ENCODE data around the gene ZNF598. TPM values are rescaled to one million over a fixed set of nuclear protein-coding genes. Genes with fewer than 3 reads are reported as not detected.
A peak's percentile ranks its signal among the peaks of the same experiment; 100 is the strongest.

ZNF598 gene
- total and polyA plus RNA-seq, 2 donors: 5.7 to 46.2 TPM

DNA sequence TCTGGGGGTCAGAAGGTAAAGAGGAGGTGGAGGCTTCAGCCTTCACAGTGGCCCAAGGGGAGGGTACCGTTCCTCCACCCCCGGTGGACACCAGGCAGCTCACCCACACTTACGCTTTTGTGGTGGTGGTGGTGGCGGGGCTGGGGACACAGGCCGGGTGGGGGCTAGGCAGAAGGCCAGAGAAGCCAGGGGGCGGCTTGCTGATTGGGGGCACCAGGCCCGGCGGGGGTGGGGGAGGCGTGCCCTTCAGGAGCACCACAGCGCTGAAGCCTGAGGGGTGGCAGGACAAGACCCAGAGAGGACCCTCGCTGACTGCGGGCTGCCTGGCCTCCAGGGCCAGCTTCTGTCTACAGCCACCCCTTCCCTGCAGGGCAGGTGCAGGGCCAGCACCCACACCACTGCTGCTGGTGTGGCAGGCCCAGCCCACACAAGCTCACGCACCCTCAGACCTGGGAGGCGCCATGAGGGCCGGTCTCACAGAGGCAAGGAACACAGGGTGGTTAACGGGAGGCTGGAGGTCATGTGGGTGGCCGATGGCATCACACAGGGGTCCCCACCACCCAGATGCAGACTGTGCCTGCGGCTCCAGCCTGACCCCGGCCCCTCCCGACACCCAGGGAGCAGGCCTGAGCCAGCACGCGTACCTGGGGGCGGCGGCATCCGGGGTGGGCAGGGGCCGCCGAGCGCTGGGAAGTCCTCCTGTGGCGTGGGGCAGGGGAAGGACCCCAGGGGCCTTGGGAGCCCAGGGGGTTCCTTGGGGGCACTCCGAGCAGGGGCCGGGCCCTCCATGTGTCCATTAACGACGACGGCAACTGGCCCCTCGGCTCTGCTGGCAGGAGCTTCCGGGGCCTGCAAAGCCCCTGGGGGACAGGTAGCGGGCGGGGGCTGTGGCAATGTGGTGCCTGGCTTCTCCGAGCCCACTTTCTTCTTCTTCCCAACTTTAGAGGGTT lies 10.5 kb downstream of the ZNF598 start:
- H3K27ac ChIP-seq (ENCODE audit: low read depth in 1 of 2, low read length in 1 of 2): no peak overlapping the region
- H3K4me3 ChIP-seq (ENCODE audit: low read length in 2 of 2): no peak overlapping the region
- 98% methylated on average over 39 of the region's 39 CpGs for WGBS
- H3K4me1 ChIP-seq (ENCODE audit: control insufficient read depth in 2 of 2, insufficient read depth in 2 of 2, low read length in 2 of 2): peaks cover 0 to 7% of the 10 kb centered on the region in 2 donors
- no peaks in the 10 kb centered on the region for H3K27me3 ChIP-seq (ENCODE audit: control insufficient read depth in 2 of 2, insufficient read depth in 1 of 2, low read length in 1 of 2)
- H3K36me3 ChIP-seq (ENCODE audit: control insufficient read depth in 2 of 2, insufficient read depth in 2 of 2, low read length in 1 of 2): peaks cover 64 to 69% of the 10 kb centered on the region in 2 donors
- no peak for DNase-seq (ENCODE audit: low read depth in 6 of 9, low spot score in 9 of 9)
- peaks cover 0 to 5% of the 10 kb centered on the region in 2 donors for H3K9me3 ChIP-seq (ENCODE audit: control insufficient read depth in 2 of 2, insufficient read depth in 1 of 2, low read length in 1 of 2)

DNA sequence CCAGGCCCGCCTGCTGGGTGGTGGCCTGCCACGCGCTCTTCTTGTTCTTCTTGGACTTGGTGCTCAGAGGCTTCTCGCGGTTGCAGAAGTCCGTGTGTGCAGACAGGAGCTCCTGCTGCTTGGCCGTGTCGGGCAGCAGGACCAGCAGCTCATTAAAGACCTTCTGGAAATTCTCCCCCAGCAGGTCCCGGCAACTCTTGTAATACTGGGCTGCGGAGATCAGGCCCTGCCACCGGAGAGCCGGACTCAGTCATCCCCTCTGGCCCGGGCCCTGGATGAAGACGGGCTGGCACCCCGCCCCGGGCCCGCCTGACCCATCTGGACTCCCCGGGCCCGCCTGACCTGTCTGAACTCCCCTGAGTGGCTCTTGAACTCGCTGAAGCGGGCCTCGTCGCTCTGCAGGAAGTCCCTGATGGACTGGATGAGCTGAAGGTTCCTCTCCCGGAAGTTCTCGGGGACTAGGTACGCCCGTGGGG lies 11.2 kb downstream of the ZNF598 start:
- Histone ChIP-seq H3K27me3 (ENCODE audit: control insufficient read depth in 2 of 2, insufficient read depth in 1 of 2, low read length in 1 of 2) (peaks cover 0 to 4% of the 10 kb centered on the region in 2 donors), H3K9me3 (ENCODE audit: control insufficient read depth in 2 of 2, insufficient read depth in 1 of 2, low read length in 1 of 2) (no peaks in the 10 kb centered on the region), H3K4me3 (ENCODE audit: low read length in 2 of 2) (no peak overlapping the region), H3K36me3 (ENCODE audit: control insufficient read depth in 2 of 2, insufficient read depth in 2 of 2, low read length in 1 of 2) (peaks cover 60 to 69% of the 10 kb centered on the region in 2 donors), H3K27ac (ENCODE audit: low read depth in 1 of 2, low read length in 1 of 2) (no peak overlapping the region), H3K4me1 (ENCODE audit: control insufficient read depth in 2 of 2, insufficient read depth in 2 of 2, low read length in 2 of 2) (peaks cover 0 to under 1% of the 10 kb centered on the region in 2 donors)
- no peak for DNase-seq (ENCODE audit: low read depth in 6 of 9, low spot score in 9 of 9)
- 98% methylated on average over 27 of the region's 27 CpGs for WGBS

DNA sequence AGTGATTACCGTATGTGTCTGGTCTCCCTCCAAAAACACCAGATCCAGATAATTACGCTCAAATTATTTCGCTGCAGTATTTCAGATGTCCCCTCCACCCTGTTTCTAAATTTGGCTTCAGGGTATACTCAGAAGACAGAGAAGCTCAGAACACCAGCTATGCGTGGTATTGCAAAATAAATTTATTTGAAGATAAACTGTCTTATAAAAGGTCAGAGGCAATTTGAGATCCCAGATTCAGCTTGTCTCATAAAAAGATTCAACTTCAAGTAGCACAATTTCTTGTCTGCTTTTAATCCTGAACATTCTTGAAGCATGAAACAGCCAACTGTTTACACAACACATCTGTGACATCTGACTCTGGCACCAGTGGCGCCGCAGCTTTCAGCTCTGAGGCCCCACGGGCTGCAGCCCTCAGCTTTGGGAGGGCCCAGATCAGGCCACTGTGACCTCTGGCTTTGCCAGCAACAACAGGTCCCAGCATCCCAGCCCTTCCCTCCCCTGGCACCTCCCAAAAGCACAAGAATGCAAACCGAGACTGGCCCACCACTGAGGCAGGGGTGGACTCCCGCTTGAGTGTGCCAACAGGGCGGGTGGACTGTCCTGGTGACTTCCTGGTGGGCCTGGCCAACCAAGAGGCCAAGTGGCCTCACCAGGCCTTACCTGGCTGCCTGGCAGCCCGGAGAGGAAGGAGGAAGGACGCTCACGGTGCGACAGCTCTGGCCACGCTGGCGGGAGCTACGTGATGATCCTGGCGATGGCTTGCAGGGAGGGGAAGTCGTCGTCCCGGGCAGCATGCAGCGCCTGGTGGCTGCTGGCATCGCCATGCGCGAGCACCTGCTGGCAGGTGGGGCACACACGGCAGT lies 11.9 kb downstream of the ZNF598 start:
- Histone ChIP-seq H3K36me3 (ENCODE audit: control insufficient read depth in 2 of 2, insufficient read depth in 2 of 2, low read length in 1 of 2) (peaks cover 53 to 62% of the 10 kb centered on the region in 2 donors), H3K9me3 (ENCODE audit: control insufficient read depth in 2 of 2, insufficient read depth in 1 of 2, low read length in 1 of 2) (peaks cover 0 to 3% of the 10 kb centered on the region in 2 donors), H3K27ac (ENCODE audit: low read depth in 1 of 2, low read length in 1 of 2) (no peak overlapping the region), H3K4me1 (ENCODE audit: control insufficient read depth in 2 of 2, insufficient read depth in 2 of 2, low read length in 2 of 2) (no peaks in the 10 kb centered on the region), H3K4me3 (ENCODE audit: low read length in 2 of 2) (no peak overlapping the region), H3K27me3 (ENCODE audit: control insufficient read depth in 2 of 2, insufficient read depth in 1 of 2, low read length in 1 of 2) (peaks cover 0 to 11% of the 10 kb centered on the region in 2 donors)
- DNase-seq (ENCODE audit: low read depth in 6 of 9, low spot score in 9 of 9): no peak
- 96% methylated on average over 26 of the region's 26 CpGs for WGBS

- peaks cover 13 to 19% of the 10 kb centered on the region in 2 donors for H3K4me1 ChIP-seq (ENCODE audit: control insufficient read depth in 2 of 2, insufficient read depth in 2 of 2, low read length in 2 of 2)
Measured at GRCh38 chr16:1993731-1994131, 15.9 kb downstream of the ZNF598 start.

GRCh38 chr16:1992704-1993317 lies 16.8 kb downstream of the ZNF598 start:
- 60% methylated on average over 50 of the region's 50 CpGs for WGBS
- H3K27ac ChIP-seq (ENCODE audit: low read depth in 1 of 2, low read length in 1 of 2): no peak overlapping the region
- H3K4me3 ChIP-seq (ENCODE audit: low read length in 2 of 2): peak overlapping the region in 1 of 2 donors; percentile 57
- H3K4me1 ChIP-seq (ENCODE audit: control insufficient read depth in 2 of 2, insufficient read depth in 2 of 2, low read length in 2 of 2): peaks cover 13 to 19% of the 10 kb centered on the region in 2 donors
- peaks cover 40 to 54% of the 10 kb centered on the region in 2 donors for H3K27me3 ChIP-seq (ENCODE audit: control insufficient read depth in 2 of 2, insufficient read depth in 1 of 2, low read length in 1 of 2)
- peaks cover 1 to 13% of the 10 kb centered on the region in 2 donors for H3K9me3 ChIP-seq (ENCODE audit: control insufficient read depth in 2 of 2, insufficient read depth in 1 of 2, low read length in 1 of 2)
- no peak for DNase-seq (ENCODE audit: low read depth in 6 of 9, low spot score in 9 of 9)
- peaks cover 8 to 13% of the 10 kb centered on the region in 2 donors for H3K36me3 ChIP-seq (ENCODE audit: control insufficient read depth in 2 of 2, insufficient read depth in 2 of 2, low read length in 1 of 2)

More at GRCh38 chr16:1993731-1994131, 15.9 kb downstream of the ZNF598 start:
- H3K4me3 ChIP-seq (ENCODE audit: low read length in 2 of 2): no peak overlapping the region
- peaks cover 1 to 12% of the 10 kb centered on the region in 2 donors for H3K9me3 ChIP-seq (ENCODE audit: control insufficient read depth in 2 of 2, insufficient read depth in 1 of 2, low read length in 1 of 2)
- peaks cover 16 to 22% of the 10 kb centered on the region in 2 donors for H3K36me3 ChIP-seq (ENCODE audit: control insufficient read depth in 2 of 2, insufficient read depth in 2 of 2, low read length in 1 of 2)
- H3K27ac ChIP-seq (ENCODE audit: low read depth in 1 of 2, low read length in 1 of 2): no peak overlapping the region
- peaks cover 31 to 45% of the 10 kb centered on the region in 2 donors for H3K27me3 ChIP-seq (ENCODE audit: control insufficient read depth in 2 of 2, insufficient read depth in 1 of 2, low read length in 1 of 2)
- 84% methylated on average over 2 of the region's 2 CpGs for WGBS
- DNase-seq (ENCODE audit: low read depth in 6 of 9, low spot score in 9 of 9): no peak

DNA sequence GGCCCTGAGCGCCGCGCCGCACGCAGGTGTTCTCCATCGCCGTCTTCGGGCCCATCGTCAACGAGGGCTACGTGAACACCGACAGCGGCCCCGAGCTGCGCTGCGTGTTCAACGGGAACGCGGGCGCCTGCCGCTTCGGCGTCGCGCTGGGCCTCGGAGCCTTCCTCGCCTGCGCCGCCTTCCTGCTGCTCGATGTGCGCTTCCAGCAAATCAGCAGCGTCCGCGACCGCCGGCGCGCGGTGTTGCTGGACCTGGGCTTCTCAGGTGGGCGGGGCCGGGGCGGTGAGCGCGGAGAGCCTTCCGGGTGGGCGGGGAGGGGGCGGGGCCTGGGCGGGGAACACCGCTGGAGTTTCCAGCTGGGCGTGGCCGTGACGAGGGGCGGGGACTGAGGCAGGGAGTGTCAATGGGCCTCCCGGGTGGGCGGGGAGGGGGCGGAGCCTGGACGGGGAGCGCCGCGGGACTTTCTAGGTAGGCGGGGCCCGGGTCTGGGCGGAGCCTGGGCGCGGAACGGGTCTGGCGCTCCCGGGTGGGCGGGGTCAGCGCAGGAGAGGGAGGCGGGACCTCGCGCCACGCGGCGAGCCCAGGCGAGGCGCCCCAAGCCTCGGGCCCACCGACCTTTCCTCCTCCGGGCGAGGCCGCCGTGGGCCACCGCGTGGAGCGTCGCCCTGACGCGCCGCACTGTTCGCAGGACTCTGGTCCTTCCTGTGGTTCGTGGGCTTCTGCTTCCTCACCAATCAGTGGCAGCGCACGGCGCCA lies 17.5 kb downstream of the ZNF598 start:
- 4% methylated on average over 96 of the region's 96 CpGs for WGBS
- Histone ChIP-seq H3K36me3 (ENCODE audit: control insufficient read depth in 2 of 2, insufficient read depth in 2 of 2, low read length in 1 of 2) (peaks cover 2 to 6% of the 10 kb centered on the region in 2 donors), H3K9me3 (ENCODE audit: control insufficient read depth in 2 of 2, insufficient read depth in 1 of 2, low read length in 1 of 2) (peaks cover 1 to 13% of the 10 kb centered on the region in 2 donors), H3K4me1 (ENCODE audit: control insufficient read depth in 2 of 2, insufficient read depth in 2 of 2, low read length in 2 of 2) (peaks cover 13 to 19% of the 10 kb centered on the region in 2 donors), H3K4me3 (ENCODE audit: low read length in 2 of 2) (peak overlapping the region; percentile 18 to 57), H3K27ac (ENCODE audit: low read depth in 1 of 2, low read length in 1 of 2) (peak overlapping the region in 1 of 2 donors; percentile 53), H3K27me3 (ENCODE audit: control insufficient read depth in 2 of 2, insufficient read depth in 1 of 2, low read length in 1 of 2) (peaks cover 45 to 60% of the 10 kb centered on the region in 2 donors)
- peak; percentile 62 to 93 (median 86) for DNase-seq (ENCODE audit: low read depth in 6 of 9, low spot score in 9 of 9)

- 15% methylated on average over 22 of the region's 22 CpGs for WGBS
Measured at GRCh38 chr16:1991588-1991947, 18.1 kb downstream of the ZNF598 start.

GRCh38 chr16:1991135-1991551 lies 18.5 kb downstream of the ZNF598 start:
- WGBS: 3% methylated on average over 18 of the region's 18 CpGs

More at GRCh38 chr16:1991588-1991947, 18.1 kb downstream of the ZNF598 start:
- peaks cover under 1 to 2% of the 10 kb centered on the region in 2 donors for H3K36me3 ChIP-seq (ENCODE audit: control insufficient read depth in 2 of 2, insufficient read depth in 2 of 2, low read length in 1 of 2)
- peaks cover 13 to 19% of the 10 kb centered on the region in 2 donors for H3K4me1 ChIP-seq (ENCODE audit: control insufficient read depth in 2 of 2, insufficient read depth in 2 of 2, low read length in 2 of 2)
- peaks cover 1 to 13% of the 10 kb centered on the region in 2 donors for H3K9me3 ChIP-seq (ENCODE audit: control insufficient read depth in 2 of 2, insufficient read depth in 1 of 2, low read length in 1 of 2)
- peak overlapping the region; percentile 18 to 57 for H3K4me3 ChIP-seq (ENCODE audit: low read length in 2 of 2)
- peaks cover 46 to 65% of the 10 kb centered on the region in 2 donors for H3K27me3 ChIP-seq (ENCODE audit: control insufficient read depth in 2 of 2, insufficient read depth in 1 of 2, low read length in 1 of 2)
- DNase-seq (ENCODE audit: low read depth in 6 of 9, low spot score in 9 of 9): no peak
- H3K27ac ChIP-seq (ENCODE audit: low read depth in 1 of 2, low read length in 1 of 2): peak overlapping the region in 1 of 2 donors; percentile 53

More at GRCh38 chr16:1991135-1991551, 18.5 kb downstream of the ZNF598 start:
- Histone ChIP-seq H3K9me3 (ENCODE audit: control insufficient read depth in 2 of 2, insufficient read depth in 1 of 2, low read length in 1 of 2) (peaks cover 1 to 13% of the 10 kb centered on the region in 2 donors), H3K27ac (ENCODE audit: low read depth in 1 of 2, low read length in 1 of 2) (no peak overlapping the region), H3K27me3 (ENCODE audit: control insufficient read depth in 2 of 2, insufficient read depth in 1 of 2, low read length in 1 of 2) (peaks cover 46 to 65% of the 10 kb centered on the region in 2 donors), H3K4me1 (ENCODE audit: control insufficient read depth in 2 of 2, insufficient read depth in 2 of 2, low read length in 2 of 2) (peaks cover 13 to 19% of the 10 kb centered on the region in 2 donors), H3K4me3 (ENCODE audit: low read length in 2 of 2) (peak overlapping the region; percentile 18 to 57), H3K36me3 (ENCODE audit: control insufficient read depth in 2 of 2, insufficient read depth in 2 of 2, low read length in 1 of 2) (peaks cover 3 to 6% of the 10 kb centered on the region in 2 donors)
- peak in 1 of 9 donors; percentile 52 for DNase-seq (ENCODE audit: low read depth in 6 of 9, low spot score in 9 of 9)
